ENCODE results near the gene CASP6.
"Not testable (repeated sequence)": the region's sequence is repeated elsewhere in the genome, so short reads cannot be mapped to it uniquely, and the experiment has no call there.

CASP6 gene

GRCh38 chr4:109718759-109719158, 15.5 kb upstream of the CASP6 start:
- DNase-seq: no peak

GRCh38 chr4:109713500-109713899, 10.3 kb upstream of the CASP6 start:
- no peak for DNase-seq

- no peak for DNase-seq
Observed at GRCh38 chr4:109708990-109709389, 5.7 kb upstream of the CASP6 start.

DNA sequence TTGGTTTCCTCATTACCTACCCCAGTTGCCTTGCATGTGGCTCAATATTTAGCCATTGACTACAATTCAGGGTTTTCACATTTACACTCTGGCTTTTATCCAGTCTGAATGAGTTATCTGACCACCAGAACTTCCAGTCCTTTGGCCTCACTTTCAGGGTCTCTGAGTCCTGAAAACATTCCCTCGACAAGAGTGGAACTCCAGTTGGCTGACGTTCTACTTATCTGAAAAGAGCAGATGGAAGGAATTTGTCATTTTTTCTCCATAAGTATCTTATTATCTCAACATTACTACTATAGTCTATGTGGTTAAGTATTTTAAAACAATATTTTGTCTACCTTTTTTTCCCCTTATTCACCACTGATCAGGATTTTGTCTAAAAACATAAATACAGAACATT, 5.2 kb upstream of the CASP6 start:
- no peak for DNase-seq

GRCh38 chr4:109703664-109704361, 568 bp upstream of the CASP6 start:
- no peak for DNase-seq

DNA sequence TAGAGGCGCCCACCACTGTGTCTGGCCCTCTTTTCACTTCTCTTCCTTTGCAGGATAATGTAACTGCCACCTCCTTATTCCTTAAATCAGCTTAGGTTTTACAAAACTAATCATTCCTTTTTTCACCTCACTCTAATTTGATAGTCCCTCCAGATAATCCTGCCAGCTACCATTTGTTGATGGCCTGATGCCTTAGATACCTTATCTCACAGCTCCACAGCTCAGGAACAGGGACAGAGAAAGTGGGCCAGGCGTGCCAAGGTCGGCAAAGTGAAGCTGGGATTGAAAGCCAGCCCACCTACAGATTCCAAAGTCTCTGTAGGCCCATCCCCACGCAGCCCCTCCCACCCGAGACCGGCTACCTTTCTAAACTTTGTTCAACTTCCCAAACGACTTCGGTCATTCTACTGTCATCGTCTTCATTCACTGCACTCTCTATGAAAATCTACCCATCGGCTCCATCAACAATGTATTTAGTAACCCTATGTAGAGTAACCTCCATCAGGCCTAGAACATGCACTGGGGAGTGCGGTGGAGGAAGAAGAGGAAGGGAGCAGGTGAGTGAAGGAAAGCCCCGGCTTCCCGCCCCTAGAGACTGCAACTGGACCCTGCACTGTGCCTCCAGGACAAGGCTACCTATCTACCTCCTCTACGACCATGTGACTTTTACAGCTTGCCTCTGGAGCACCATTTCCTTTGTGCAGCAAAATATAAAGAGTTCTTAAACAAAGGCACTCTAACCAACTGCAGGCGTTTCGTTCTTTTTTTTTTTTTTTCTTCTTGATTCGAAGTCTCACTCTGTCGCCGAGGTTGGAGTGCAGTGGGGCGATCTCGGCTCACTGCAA, 1.5 kb downstream of the CASP6 start:
- DNase-seq: no peak

GRCh38 chr4:109699553-109700225, 3.6 kb downstream of the CASP6 start:
- no peak for DNase-seq

DNA sequence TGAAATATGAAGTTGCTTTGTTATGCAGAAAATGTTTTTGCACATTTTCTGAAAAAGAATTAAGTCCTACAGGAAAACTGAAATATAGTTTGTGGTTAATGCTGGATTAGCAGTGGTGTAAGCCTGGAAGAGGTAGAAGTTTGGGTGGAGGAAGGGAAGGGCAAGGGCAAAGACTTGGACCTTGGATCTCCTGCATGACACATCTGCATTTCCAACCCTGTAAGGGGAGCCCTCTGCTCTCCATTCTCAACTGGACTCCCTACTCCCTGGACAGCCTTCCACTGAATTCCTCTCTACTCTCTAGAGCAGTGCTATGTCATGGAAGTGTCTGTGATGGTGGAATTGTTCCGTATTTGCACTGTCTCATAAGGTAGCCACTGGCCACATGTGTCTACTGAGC, 4.6 kb downstream of the CASP6 start:
- no peak for DNase-seq

DNA sequence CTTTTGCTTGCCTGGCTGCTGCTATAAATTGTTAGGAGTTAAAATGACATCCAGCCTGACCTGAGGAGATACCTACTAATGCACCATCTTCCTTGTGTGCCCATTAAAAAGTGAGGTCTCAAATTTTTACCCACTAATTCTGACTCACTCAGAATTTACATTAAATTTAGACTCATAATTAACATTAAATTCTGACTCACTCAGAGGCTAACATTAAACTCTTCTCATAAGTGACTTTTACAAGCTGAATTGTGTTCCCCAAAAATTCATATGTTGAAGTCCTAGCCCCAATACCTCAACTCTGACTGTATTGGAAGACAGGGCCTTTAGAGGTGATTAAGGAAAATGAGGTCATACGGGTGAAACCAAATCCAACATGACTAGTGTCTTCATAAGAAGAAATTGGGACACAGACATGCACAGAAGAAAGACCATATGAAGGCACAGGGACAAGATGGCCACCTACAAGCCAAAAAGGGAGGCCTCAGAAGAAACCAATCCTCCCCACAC, 11.8 kb downstream of the CASP6 start:
- DNase-seq: no peak

- no peak for DNase-seq
Observed at GRCh38 chr4:109690690-109691410, 12.4 kb downstream of the CASP6 start.

GRCh38 chr4:109684727-109685126, 18.5 kb downstream of the CASP6 start:
- DNase-seq: no peak

GRCh38 chr4:109683621-109684253, 19.5 kb downstream of the CASP6 start:
- no peak for DNase-seq

- no peak for DNase-seq
Observed at GRCh38 chr4:109682875-109683274, 20.4 kb downstream of the CASP6 start.

GRCh38 chr4:109678925-109679324, 24.3 kb downstream of the CASP6 start:
- DNase-seq: not testable (repeated sequence)

GRCh38 chr4:109678472-109678871, 24.8 kb downstream of the CASP6 start:
- DNase-seq: not testable (repeated sequence)

- DNase-seq: no peak
Observed at GRCh38 chr4:109676886-109677285, 26.4 kb downstream of the CASP6 start.

DNA sequence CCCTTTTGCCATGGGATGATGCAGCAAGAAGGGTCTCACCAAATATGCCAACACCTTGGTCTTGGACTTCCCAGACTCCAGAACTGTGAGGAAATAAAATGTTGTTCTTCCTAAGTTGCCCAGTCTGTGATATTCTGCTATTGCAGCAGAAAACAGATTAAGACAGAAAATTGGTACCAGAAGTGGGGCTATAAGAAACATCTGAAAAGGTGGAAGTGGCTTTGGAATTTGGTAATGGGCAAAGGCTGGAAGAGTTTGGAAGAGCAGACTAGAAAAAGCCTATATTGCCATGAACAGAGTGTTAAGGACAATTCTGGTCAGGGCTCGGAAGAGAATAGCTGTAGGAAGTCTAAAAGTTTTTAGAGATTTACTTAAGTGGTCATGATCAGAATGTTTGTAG, 27.4 kb downstream of the CASP6 start:
- no peak for DNase-seq

GRCh38 chr4:109675181-109675580, 28.1 kb downstream of the CASP6 start:
- DNase-seq: no peak

GRCh38 chr4:109673303-109673702, 29.9 kb downstream of the CASP6 start:
- no peak for DNase-seq

- DNase-seq: no peak
Observed at GRCh38 chr4:109672169-109672930, 30.9 kb downstream of the CASP6 start.

GRCh38 chr4:109671350-109671749, 31.9 kb downstream of the CASP6 start:
- DNase-seq: no peak
